GM15510 (cell line): ENCODE measurements around the gene GIGYF2.

Source experiments
- POLR2A ChIP-seq: IDR thresholded peaks from 3 replicates; pipeline ENCODE4 v1.6.1; 2011; ENCODE audit warnings: borderline replicate concordance; ENCODE audit not compliant: insufficient read length; ENCODE audit errors: extremely low read depth

Gene GIGYF2, protein sequence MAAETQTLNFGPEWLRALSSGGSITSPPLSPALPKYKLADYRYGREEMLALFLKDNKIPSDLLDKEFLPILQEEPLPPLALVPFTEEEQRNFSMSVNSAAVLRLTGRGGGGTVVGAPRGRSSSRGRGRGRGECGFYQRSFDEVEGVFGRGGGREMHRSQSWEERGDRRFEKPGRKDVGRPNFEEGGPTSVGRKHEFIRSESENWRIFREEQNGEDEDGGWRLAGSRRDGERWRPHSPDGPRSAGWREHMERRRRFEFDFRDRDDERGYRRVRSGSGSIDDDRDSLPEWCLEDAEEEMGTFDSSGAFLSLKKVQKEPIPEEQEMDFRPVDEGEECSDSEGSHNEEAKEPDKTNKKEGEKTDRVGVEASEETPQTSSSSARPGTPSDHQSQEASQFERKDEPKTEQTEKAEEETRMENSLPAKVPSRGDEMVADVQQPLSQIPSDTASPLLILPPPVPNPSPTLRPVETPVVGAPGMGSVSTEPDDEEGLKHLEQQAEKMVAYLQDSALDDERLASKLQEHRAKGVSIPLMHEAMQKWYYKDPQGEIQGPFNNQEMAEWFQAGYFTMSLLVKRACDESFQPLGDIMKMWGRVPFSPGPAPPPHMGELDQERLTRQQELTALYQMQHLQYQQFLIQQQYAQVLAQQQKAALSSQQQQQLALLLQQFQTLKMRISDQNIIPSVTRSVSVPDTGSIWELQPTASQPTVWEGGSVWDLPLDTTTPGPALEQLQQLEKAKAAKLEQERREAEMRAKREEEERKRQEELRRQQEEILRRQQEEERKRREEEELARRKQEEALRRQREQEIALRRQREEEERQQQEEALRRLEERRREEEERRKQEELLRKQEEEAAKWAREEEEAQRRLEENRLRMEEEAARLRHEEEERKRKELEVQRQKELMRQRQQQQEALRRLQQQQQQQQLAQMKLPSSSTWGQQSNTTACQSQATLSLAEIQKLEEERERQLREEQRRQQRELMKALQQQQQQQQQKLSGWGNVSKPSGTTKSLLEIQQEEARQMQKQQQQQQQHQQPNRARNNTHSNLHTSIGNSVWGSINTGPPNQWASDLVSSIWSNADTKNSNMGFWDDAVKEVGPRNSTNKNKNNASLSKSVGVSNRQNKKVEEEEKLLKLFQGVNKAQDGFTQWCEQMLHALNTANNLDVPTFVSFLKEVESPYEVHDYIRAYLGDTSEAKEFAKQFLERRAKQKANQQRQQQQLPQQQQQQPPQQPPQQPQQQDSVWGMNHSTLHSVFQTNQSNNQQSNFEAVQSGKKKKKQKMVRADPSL (N-terminal part only)

GRCh38 chr2:232697059-232697806 lies at the start of gene GIGYF2:
Gene GIGYF2, plus strand, starts transcription at chr2:232697331. Its CDS starts 37,867 bp downstream, at chr2:232735198.
- peak; percentile 84 for TF ChIP-seq POLR2A

GRCh38 chr2:232649033-232649432 lies 48.1 kb upstream of the GIGYF2 start:
- TF ChIP-seq POLR2A, result no peak

DNA sequence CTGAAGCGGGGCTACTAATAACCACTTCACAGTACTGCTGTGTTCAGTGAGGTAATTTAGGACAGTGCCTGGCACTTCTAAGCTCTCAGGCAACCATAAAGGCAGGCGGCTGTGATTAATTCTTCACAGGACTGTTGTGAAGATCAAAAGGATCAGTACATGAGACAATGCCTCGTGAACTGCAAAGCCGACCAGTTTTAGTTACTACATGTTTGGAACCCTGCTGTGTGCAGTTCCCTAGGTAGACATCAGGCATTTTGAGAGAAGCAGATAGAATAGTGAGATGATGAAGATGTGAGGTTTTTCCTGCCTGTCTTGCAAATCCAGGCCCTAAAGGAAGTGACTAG lies 44.7 kb upstream of the GIGYF2 start:
- no peak for TF ChIP-seq POLR2A

GRCh38 chr2:232653441-232653840 lies 43.7 kb upstream of the GIGYF2 start:
- no peak for TF ChIP-seq POLR2A

GRCh38 chr2:232655392-232655791 lies 41.7 kb upstream of the GIGYF2 start:
- TF ChIP-seq POLR2A, result no peak

GRCh38 chr2:232658217-232658785 lies 38.8 kb upstream of the GIGYF2 start:
- TF ChIP-seq POLR2A, result no peak

DNA sequence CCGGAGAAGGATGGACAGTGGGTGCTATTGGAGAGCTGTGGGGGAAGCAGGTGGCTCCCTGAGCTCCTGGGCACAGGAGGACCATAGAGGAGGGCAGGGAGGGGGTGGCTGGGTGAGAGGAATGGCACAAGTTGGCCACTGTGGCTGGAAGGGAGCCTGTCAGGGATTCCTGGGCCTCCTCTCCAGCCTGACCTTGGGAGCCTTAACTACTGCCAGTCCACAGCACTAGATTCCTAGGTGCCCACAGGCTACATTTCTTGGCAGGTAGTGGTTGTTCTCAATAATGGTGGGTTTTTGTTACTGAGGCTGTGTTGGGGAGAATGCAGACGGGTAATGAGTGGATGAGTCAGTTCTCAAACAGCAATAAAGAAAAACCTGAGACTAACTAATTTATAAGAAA lies 37.8 kb upstream of the GIGYF2 start:
- TF ChIP-seq POLR2A, result no peak

GRCh38 chr2:232662486-232663260 lies 34.5 kb upstream of the GIGYF2 start:
- TF ChIP-seq POLR2A, result no peak

DNA sequence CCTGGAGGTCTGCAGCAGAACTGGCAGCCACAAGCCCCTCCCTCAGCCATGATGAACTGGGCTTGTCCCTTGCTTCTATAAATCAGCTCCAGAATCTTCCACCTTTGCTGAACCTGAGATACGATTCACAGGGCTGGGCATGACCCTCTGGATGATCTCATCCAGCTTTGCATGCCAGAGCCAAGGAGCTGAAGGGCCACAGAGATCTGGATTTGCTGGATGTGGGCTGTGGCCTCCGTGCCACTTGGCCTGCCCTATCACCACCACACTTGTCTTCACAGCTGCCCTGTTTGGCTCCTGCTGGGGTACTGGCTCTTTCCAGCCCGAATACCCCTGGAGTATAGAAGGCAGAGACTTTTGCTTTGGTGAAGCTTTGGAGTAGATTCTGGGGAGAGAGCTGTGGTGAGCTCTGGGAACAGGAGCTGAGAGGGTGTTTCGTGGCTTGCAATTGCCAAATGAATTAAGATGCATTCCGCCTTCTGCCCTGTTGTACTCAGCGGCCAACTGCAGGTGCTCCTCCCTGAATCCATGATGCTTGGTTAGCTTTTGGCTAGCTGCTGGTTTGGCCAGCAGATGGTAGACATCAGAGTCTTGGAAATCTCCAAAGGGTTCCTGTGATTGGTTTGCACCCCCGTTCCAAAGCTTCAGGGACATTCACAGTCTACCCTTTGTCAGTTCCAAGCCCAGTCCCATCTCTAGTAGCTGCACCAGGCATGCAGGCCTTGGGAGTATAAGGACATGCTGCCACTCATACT lies 30.9 kb upstream of the GIGYF2 start:
- TF ChIP-seq POLR2A, result no peak

GRCh38 chr2:232667989-232668583 lies 29.0 kb upstream of the GIGYF2 start:
- TF ChIP-seq POLR2A, result no peak

DNA sequence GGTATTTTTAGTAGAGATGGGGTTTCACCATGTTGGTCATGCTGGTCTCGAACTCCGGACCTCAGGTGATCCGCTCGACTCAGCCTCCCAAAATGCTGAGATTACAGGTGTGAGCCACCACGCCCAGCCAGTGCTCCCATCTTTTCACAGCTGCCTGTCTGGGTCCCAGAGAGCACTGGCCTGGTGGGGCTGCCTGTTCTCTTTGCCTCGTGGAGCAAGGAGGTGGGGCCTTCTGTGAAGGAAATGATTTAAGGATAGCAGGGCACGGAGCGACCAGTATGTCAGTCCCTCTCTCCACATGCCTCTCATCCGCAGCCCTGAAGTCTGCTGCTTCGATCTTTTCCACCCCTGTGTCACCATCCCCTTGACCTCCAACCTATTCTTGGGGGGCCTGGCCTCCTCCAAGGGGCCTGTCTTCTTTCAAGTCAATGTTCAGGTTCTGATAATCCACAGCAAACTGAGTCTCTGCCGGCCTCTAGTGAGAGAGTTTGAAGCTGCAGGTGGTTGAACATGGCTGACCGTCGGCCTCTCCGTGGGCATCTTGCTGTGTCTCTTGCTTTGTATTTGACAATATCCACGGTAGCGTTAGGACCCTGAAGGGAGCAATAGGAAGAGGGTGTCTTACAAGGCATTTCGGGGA lies 28.2 kb upstream of the GIGYF2 start:
- no peak for TF ChIP-seq POLR2A

DNA sequence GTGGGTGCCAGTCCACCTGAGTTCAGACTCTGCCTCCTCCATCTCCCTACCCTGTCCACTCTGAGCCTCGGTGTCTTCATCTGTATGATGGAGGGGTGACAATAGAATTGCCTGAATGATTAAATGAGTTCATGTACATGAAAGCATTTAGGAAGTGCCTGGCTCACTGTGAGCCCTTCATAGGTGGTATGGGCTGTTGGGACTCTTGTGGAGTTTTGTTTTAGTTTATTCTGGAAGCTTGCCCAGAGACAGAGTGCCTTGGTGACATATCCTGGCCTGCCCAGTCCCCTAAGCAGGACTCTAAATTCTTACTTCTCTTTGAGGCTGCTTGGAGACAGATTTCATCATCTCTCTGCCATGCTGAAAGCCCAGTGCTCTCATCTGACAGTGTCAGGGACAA lies 24.5 kb upstream of the GIGYF2 start:
- TF ChIP-seq POLR2A, result no peak
